ENCODE measurements around the gene ETV6. TPM values are rescaled to one million over a fixed set of nuclear protein-coding genes. Genes with fewer than 3 reads are reported as not detected.

Gene ETV6
- total RNA-seq, 1 donor from 2014 or later: 117 TPM

DNA sequence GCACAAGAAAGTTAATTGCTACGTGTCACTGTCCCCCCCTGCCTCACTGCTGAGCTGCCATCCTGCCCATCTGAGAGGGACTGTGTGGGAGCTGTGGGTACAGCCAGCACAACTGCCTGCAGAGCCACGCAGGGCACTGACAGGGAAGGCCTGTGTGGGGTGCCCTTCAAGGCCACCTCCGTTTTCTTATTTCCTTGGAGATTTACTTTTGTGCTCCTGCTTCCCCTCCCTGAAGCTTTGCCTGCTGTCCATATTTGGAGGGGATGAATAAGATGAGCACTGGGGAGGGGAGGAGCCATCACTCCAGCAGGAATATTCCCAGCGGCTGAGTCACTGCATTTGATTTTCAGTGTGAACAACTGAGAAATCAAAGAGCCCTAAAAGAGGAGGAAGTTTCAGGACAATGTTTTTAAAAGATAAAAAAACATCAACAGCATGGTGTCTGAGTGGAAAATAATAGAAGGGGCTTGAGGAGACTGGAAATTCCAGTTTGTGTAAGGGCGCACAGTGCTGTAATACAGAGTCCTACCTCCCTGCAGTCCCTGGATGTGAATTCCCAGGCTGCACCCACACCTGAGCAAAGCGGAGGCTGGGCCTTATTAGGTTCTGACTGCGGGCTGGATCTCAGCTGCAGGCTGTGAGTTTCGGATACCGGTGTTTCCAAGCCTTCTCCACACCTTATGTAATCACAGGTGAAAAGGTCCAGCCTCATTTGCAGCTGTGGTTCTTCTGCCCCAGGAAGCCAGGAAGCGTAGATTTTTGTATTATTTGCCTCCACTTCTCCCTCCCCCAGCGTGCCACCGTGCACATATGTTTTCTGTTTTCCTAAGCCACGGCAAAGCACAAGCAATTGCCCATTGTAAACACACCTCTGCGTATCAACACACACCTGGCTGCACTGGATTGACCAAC lies 228.7 kb downstream of the ETV6 start:
- peak overlapping the region; percentile 52 for H3K27ac Mint-ChIP-seq
- intact Hi-C loops (cut with micrococcal nuclease): no loop called here
- peaks cover 55% of the 10 kb centered on the region for H3K36me3 Mint-ChIP-seq (ENCODE audit: low read depth)
- H3K4me3 Mint-ChIP-seq: no peak overlapping the region
- H3K27me3 Mint-ChIP-seq (ENCODE audit: insufficient read depth): no peaks in the 10 kb centered on the region
- peaks cover 70% of the 10 kb centered on the region for H3K4me1 Mint-ChIP-seq (ENCODE audit: low read depth)
- no peak for DNase-seq (ENCODE audit: low spot score)
- no peaks in the 10 kb centered on the region for H3K9me3 Mint-ChIP-seq

DNA sequence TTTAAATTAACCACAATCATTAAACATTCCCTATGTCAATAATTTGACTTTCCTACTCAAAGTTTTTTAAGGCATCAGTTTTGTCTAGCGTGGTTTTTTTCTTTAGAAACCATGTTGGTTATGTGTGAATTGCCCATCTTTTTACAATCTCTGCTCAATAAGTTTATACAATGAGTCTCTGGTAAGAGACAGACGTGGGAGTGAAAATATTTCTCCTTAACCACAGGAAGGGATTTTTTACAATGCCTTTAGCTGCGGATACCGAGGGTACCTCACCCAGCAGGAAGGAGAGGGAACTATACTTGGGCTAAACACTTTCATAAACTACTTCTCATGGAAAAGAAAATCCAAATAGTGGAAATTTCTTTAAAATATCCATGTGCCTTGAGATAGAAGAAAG lies 229.8 kb downstream of the ETV6 start:
- no peak for DNase-seq (ENCODE audit: low spot score)
- Mint-ChIP-seq H3K4me3 (no peak overlapping the region), H3K27me3 (ENCODE audit: insufficient read depth) (no peaks in the 10 kb centered on the region), H3K9me3 (no peaks in the 10 kb centered on the region), H3K4me1 (ENCODE audit: low read depth) (peaks cover 77% of the 10 kb centered on the region), H3K27ac (no peak overlapping the region), H3K36me3 (ENCODE audit: low read depth) (peaks cover 62% of the 10 kb centered on the region)
- intact Hi-C loops (cut with micrococcal nuclease): no loop called here

GRCh38 chr12:11880381-11880780 lies 230.9 kb downstream of the ETV6 start:
- intact Hi-C loops (cut with micrococcal nuclease): no loop called here
- no peak overlapping the region for H3K27ac Mint-ChIP-seq
- H3K36me3 Mint-ChIP-seq (ENCODE audit: low read depth): peaks cover 73% of the 10 kb centered on the region
- no peaks in the 10 kb centered on the region for H3K9me3 Mint-ChIP-seq
- no peaks in the 10 kb centered on the region for H3K27me3 Mint-ChIP-seq (ENCODE audit: insufficient read depth)
- DNase-seq (ENCODE audit: low spot score): no peak
- H3K4me1 Mint-ChIP-seq (ENCODE audit: low read depth): peaks cover 80% of the 10 kb centered on the region
- no peak overlapping the region for H3K4me3 Mint-ChIP-seq

- no peak for DNase-seq (ENCODE audit: low spot score)
- intact Hi-C loops (cut with micrococcal nuclease): no loop called here
- no peaks in the 10 kb centered on the region for H3K27me3 Mint-ChIP-seq (ENCODE audit: insufficient read depth)
- H3K4me1 Mint-ChIP-seq (ENCODE audit: low read depth): peaks cover 74% of the 10 kb centered on the region
- H3K36me3 Mint-ChIP-seq (ENCODE audit: low read depth): peaks cover 78% of the 10 kb centered on the region
- no peak overlapping the region for H3K4me3 Mint-ChIP-seq
- H3K9me3 Mint-ChIP-seq: peaks cover 4% of the 10 kb centered on the region
- H3K27ac Mint-ChIP-seq: peak overlapping the region; percentile 52
Measured at GRCh38 chr12:11881835-11882234, 232.4 kb downstream of the ETV6 start.

GRCh38 chr12:11882301-11883019 lies 233.0 kb downstream of the ETV6 start:
- intact Hi-C loops (cut with micrococcal nuclease): no loop called here
- Mint-ChIP-seq H3K4me3 (no peak overlapping the region), H3K36me3 (ENCODE audit: low read depth) (peaks cover 81% of the 10 kb centered on the region), H3K4me1 (ENCODE audit: low read depth) (peaks cover 72% of the 10 kb centered on the region), H3K27me3 (ENCODE audit: insufficient read depth) (no peaks in the 10 kb centered on the region), H3K9me3 (peaks cover 4% of the 10 kb centered on the region), H3K27ac (peak overlapping the region; percentile 52)
- no peak for DNase-seq (ENCODE audit: low spot score)

- no peak for DNase-seq (ENCODE audit: low spot score)
- Mint-ChIP-seq H3K27ac (peak overlapping the region; percentile 71), H3K9me3 (peaks cover 6% of the 10 kb centered on the region), H3K4me1 (ENCODE audit: low read depth) (peaks cover 70% of the 10 kb centered on the region), H3K27me3 (ENCODE audit: insufficient read depth) (no peaks in the 10 kb centered on the region), H3K4me3 (no peak overlapping the region), H3K36me3 (ENCODE audit: low read depth) (peaks cover 84% of the 10 kb centered on the region)
- intact Hi-C loops (cut with micrococcal nuclease): no loop called here
Measured at GRCh38 chr12:11884116-11884515, 234.6 kb downstream of the ETV6 start.

DNA sequence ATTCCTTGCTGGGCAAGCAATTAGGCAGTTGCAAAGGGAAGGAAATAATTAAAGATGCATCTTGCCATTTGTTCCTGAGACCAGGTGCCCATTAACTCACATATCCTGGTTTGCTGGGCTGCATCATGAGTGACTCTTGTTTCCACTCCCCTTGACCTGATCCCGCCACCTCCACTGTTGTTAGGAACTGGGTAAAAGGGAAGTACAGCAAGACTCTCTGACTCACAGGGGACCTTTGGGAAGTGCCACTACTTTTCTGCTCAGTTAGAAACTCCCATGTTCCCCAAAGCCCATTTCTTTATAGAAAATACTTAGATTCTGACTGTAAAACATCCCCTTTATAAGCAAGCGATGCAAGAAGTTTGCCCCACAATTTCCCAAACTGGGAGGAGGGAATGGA lies 235.2 kb downstream of the ETV6 start:
- H3K9me3 Mint-ChIP-seq: peaks cover 12% of the 10 kb centered on the region

DNA sequence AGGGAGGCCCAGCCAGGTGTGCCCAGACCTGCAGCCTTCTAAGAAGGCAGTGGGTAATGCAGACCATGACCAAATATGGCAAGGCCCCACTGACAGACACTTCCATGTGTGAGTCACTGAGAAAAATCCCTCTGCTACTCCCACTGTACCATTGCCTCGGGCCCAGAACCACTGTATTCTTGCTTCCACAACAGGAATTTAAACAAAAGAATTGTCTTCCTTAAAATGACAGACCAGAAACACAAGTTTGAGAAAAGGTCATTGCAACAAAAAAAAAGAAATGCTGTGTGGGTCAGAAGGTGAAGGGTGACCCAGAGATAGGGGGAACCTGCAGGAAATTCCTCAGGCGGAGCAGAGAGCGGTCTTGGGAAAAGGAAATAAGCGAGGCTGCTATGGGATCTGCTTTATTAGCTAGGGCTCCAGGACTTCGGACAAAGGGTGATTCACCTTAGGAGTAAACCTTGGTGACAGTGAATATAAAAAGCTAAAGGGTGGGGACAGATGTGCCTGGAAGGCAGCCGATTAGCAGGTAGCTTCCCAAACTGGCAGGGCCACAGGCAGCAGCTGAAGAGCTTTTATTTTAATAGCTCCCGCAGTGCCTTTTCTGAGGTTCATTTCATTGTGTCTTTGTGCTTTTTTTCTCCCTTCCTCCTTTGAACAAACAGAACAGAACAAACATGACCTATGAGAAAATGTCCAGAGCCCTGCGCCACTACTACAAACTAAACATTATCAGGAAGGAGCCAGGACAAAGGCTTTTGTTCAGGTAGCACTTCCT lies 236.0 kb downstream of the ETV6 start:
- Mint-ChIP-seq H3K4me1 (ENCODE audit: low read depth) (peaks cover 75% of the 10 kb centered on the region), H3K36me3 (ENCODE audit: low read depth) (peaks cover 83% of the 10 kb centered on the region), H3K27me3 (ENCODE audit: insufficient read depth) (no peaks in the 10 kb centered on the region), H3K4me3 (no peak overlapping the region), H3K27ac (peak overlapping the region; percentile 41), H3K9me3 (peaks cover 14% of the 10 kb centered on the region)
- DNase-seq (ENCODE audit: low spot score): no peak
- intact Hi-C loops (cut with micrococcal nuclease): loop anchor here (5.0 kb wide), 1 partner anchor 33 kb away; no protein-coding TSS in a partner anchor

More for the DNA sequence above, 235.2 kb downstream of the ETV6 start:
- H3K4me1 Mint-ChIP-seq (ENCODE audit: low read depth): peaks cover 72% of the 10 kb centered on the region
- no peaks in the 10 kb centered on the region for H3K27me3 Mint-ChIP-seq (ENCODE audit: insufficient read depth)
- intact Hi-C loops (cut with micrococcal nuclease): loop anchor here (5.0 kb wide), 1 partner anchor 32 kb away; no protein-coding TSS in a partner anchor
- DNase-seq (ENCODE audit: low spot score): no peak
- peaks cover 84% of the 10 kb centered on the region for H3K36me3 Mint-ChIP-seq (ENCODE audit: low read depth)
- H3K4me3 Mint-ChIP-seq: no peak overlapping the region
- H3K27ac Mint-ChIP-seq: peak overlapping the region; percentile 13

GRCh38 chr12:11886339-11886738 lies 236.9 kb downstream of the ETV6 start:
- Mint-ChIP-seq H3K4me1 (ENCODE audit: low read depth) (peaks cover 75% of the 10 kb centered on the region), H3K9me3 (peaks cover 14% of the 10 kb centered on the region), H3K4me3 (no peak overlapping the region), H3K27me3 (ENCODE audit: insufficient read depth) (no peaks in the 10 kb centered on the region), H3K27ac (peak overlapping the region; percentile 62), H3K36me3 (ENCODE audit: low read depth) (peaks cover 83% of the 10 kb centered on the region)
- intact Hi-C loops (cut with micrococcal nuclease): loop anchor here (5.0 kb wide), 1 partner anchor 34 kb away; no protein-coding TSS in a partner anchor
- DNase-seq (ENCODE audit: low spot score): no peak

DNA sequence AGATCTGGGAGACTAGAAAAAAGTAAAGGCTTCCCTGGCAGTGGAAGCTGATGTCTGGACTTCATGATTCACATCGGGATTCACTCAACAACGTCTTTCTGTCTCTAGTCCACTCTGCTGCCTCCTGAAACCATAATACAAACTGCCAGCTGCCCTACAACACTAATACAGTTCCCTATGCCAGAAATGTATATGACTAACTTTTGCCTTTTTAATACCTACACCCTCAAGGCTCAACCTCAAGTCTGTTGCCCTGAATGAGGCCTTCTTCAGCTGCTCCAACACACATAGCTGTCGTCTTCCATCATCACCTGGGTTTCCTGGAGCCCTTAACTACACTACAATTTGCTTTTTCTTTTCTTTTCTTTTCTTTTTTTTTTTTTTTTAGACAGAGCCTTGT lies 238.6 kb downstream of the ETV6 start:
- peaks cover 14% of the 10 kb centered on the region for H3K9me3 Mint-ChIP-seq
- no peak for DNase-seq (ENCODE audit: low spot score)
- no peaks in the 10 kb centered on the region for H3K27me3 Mint-ChIP-seq (ENCODE audit: insufficient read depth)
- intact Hi-C loops (cut with micrococcal nuclease): loop anchor here (5.0 kb wide), 1 partner anchor 36 kb away; no protein-coding TSS in a partner anchor
- peaks cover 80% of the 10 kb centered on the region for H3K4me1 Mint-ChIP-seq (ENCODE audit: low read depth)
- no peak overlapping the region for H3K4me3 Mint-ChIP-seq
- peak overlapping the region; percentile 54 for H3K27ac Mint-ChIP-seq
- H3K36me3 Mint-ChIP-seq (ENCODE audit: low read depth): peaks cover 83% of the 10 kb centered on the region

- Mint-ChIP-seq H3K4me3 (no peak overlapping the region), H3K36me3 (ENCODE audit: low read depth) (peaks cover 71% of the 10 kb centered on the region), H3K27me3 (ENCODE audit: insufficient read depth) (no peaks in the 10 kb centered on the region), H3K4me1 (ENCODE audit: low read depth) (peaks cover 85% of the 10 kb centered on the region), H3K27ac (no peak overlapping the region), H3K9me3 (peaks cover 14% of the 10 kb centered on the region)
- intact Hi-C loops (cut with micrococcal nuclease): no loop called here
- DNase-seq (ENCODE audit: low spot score): no peak
Measured at GRCh38 chr12:11891346-11891745, 241.9 kb downstream of the ETV6 start.

DNA sequence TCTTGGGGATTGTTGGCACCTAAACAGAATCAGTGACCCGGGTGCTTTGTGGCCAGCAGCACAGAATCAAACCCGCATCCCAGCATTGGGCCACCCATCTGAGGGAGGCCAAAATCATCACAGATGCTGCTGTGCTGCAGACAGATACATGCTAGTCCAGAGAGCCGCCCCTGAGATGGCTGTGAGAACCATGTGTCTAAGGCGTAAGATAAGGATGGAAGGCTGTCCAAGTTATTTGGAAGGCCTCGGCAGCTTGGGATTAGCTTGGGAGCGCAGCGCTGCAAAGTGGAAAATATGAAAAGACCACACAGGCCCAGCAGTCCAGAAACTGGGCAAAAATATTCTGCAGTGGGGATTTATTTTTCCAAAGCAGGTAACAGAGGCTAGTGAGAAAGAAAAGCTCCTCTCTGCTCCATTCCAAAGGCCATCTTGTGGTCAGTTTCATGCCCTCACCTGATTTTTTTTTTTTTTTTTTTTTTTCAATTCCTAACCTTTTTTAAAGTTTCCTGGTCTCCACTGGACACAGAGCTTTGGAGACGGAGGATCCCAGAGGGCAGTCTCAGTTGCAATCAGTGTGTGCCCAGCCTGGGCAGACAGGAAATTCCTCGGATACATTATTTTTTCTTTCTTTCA lies 242.4 kb downstream of the ETV6 start:
- peaks cover 68% of the 10 kb centered on the region for H3K36me3 Mint-ChIP-seq (ENCODE audit: low read depth)
- no peak for DNase-seq (ENCODE audit: low spot score)
- no peak overlapping the region for H3K27ac Mint-ChIP-seq
- intact Hi-C loops (cut with micrococcal nuclease): no loop called here
- H3K9me3 Mint-ChIP-seq: peaks cover 10% of the 10 kb centered on the region
- H3K4me1 Mint-ChIP-seq (ENCODE audit: low read depth): peaks cover 85% of the 10 kb centered on the region
- H3K27me3 Mint-ChIP-seq (ENCODE audit: insufficient read depth): no peaks in the 10 kb centered on the region
- H3K4me3 Mint-ChIP-seq: no peak overlapping the region

Measured in activated T-helper 1 cell treated with anti-CD3 and anti-CD28 coated beads, Interleukin-12 subunit alpha, Interleukin-12 subunit beta, Interleukin-2, Interleukin-4 antibody, amounts not matched to agents 30 ng/mL and 10 ng/mL and 1 ng/mL, durations not matched to agents 14 hours and 24 hours and 36 hours (primary cell).